Mammary microvascular endothelial cell (primary cell): ENCODE measurements around the gene PSPN. TPM values are rescaled to one million over a fixed set of nuclear protein-coding genes. Genes with fewer than 3 reads are reported as not detected.

ENCODE experiments used
- total RNA-seq: library from RNA; depleted of rRNA; stranded (reverse); fragments of >200 nt; gene quantifications from 2 replicates; pipeline ENCODE4 v1.2.3, GENCODE V29; 2015

The PSPN gene, protein sequence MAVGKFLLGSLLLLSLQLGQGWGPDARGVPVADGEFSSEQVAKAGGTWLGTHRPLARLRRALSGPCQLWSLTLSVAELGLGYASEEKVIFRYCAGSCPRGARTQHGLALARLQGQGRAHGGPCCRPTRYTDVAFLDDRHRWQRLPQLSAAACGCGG
- 0.84 and 3.9 TPM in 2 replicates for total RNA-seq

DNA sequence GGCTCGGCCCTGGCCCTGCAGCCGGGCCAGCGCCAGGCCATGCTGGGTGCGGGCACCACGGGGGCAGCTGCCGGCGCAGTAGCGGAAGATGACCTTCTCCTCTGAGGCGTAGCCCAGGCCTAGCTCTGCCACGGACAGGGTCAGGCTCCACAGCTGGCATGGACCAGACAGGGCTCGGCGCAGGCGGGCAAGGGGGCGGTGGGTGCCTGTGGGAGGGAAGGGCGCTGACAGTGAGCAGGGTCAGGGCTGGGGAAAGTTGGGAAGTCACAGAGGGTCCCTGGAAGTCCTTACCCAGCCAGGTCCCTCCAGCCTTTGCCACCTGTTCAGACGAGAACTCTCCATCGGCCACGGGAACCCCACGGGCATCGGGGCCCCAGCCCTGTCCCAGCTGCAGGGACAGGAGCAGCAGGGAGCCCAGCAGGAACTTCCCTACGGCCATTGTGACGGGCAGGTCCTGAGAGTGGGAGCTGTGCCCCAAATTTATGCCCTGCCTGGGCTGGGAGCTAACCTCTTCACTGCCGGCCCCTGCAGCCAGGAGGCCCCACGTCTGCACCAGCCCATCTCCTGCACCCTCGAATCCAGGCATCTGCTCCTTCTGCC lies at the start of gene PSPN:
TSS of gene PSPN (minus strand) at position 523 of the 600 bp plus-strand sequence. CDS start at position 439, 84 bp downstream.

DNA sequence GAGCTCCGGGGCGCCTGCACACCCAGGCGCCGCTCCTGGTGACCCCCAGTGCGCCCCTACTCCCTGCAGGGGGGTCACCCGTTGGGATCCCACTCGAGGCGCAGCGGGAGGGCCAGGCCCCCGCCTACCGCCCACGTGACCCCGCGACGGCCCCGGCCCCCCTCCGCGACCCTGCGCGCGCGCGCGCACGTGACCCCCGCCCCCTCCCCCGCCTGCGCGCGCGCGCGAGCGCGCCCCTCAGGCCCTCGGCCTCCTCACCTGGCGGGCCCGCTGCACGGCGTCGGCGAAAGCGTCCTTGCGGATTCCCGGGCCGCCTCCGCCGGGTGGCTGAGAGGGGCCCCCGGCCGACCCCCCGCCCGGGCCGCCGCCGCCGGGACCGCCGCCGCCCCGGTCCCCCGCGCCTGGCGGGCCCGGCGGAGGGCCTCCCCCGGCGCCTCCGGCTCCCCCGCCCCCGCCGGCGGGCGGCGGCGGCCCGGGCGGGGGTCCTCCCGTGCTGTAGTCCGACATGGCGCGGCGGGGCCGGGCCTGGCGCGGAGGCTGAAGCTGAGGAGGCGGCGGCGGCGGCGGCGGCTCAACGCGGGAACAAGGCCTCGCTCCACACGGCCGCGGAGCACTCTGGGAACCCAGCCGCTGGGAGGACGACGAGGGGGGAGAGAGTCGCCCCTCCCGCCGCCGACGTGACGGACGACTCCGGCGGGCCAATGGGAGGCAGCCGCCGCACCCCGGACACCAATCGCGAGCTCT lies 48.6 kb upstream of the PSPN start, which contains the start of gene KHSRP:
TSS of gene KHSRP (minus strand) at position 617 of the 744 bp plus-strand sequence. CDS start at position 507, 110 bp downstream.

GRCh38 chr19:6393074-6393982 lies 17.6 kb upstream of the PSPN start, which contains the start of gene GTF2F1:
Gene GTF2F1 (minus strand): TSS chr19:6393164. CDS start chr19:6392995, 169 bp downstream.

DNA sequence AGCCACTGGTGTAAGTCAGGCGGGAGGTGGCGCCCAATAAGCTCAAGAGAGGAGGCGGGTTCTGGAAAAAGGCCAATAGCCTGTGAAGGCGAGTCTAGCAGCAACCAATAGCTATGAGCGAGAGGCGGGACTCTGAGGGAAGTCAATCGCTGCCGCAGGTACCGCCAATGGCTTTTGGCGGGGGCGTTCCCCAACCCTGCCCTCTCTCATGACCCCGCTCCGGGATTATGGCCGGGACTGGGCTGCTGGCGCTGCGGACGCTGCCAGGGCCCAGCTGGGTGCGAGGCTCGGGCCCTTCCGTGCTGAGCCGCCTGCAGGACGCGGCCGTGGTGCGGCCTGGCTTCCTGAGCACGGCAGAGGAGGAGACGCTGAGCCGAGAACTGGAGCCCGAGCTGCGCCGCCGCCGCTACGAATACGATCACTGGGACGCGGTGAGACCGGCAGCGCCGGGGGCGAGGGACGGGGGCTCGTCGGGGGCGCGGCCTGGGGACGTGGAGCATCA lies 3.1 kb downstream of the PSPN start, which contains the start of gene ALKBH7:
TSS of gene ALKBH7 (plus strand) at position 201 of the 502 bp plus-strand sequence. CDS start at position 228, 27 bp downstream.

DNA sequence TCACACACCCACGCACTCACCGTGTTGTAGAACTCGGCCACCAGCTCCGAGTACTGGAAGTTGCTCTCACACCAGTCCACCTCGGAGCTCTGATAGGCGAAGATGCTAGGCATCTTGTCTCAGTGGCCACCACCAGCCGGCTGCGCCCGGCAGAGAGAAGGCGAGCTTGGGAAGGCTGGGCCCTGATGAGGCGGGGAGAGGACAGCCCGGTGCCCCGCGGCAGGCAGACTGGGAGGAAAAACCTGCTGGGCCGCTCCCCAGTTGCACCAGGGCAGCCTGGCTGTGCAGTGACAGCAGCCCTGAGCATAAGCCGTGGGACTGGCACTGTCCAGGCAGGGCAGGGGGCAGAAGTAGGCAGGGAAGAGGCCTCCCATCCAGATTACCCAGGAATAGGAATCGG lies 42.3 kb downstream of the PSPN start, which contains the start of gene ACER1:
TSS of gene ACER1 (minus strand) at position 174 of the 400 bp plus-strand sequence. CDS start at position 113, 61 bp downstream.

Other genes starting within 250 kb of the PSPN start
- not detected in 2 replicates for gene ACSBG2, start 240.3 kb downstream of the PSPN start, total RNA-seq
- 20.2 and 22.0 TPM in 2 replicates for gene MLLT1, start 96.0 kb downstream of the PSPN start, total RNA-seq
- gene ACER1, start 42.3 kb downstream of the PSPN start, total RNA-seq: not detected in 2 replicates
- gene CLPP, start 14.4 kb downstream of the PSPN start, total RNA-seq: 134 and 153 TPM in 2 replicates
- gene ALKBH7, start 3.1 kb downstream of the PSPN start, total RNA-seq: 23.7 and 27.7 TPM in 2 replicates
- 35.0 and 39.8 TPM in 2 replicates for gene GTF2F1, start 17.2 kb upstream of the PSPN start, total RNA-seq
- 168 and 220 TPM in 2 replicates for gene KHSRP, start 48.9 kb upstream of the PSPN start, total RNA-seq
- gene SLC25A41, start 57.8 kb upstream of the PSPN start, total RNA-seq: not detected in 2 replicates
- gene SLC25A23, start 83.9 kb upstream of the PSPN start, total RNA-seq: 10.1 and 11.4 TPM in 2 replicates
- gene CRB3, start 88.3 kb upstream of the PSPN start, total RNA-seq: not detected in 2 replicates
- gene DENND1C, start 105.9 kb upstream of the PSPN start, total RNA-seq: not detected in 2 replicates
- gene TUBB4A, start 126.4 kb upstream of the PSPN start, total RNA-seq: not detected in 2 replicates
- 1.0 and 1.3 TPM in 2 replicates for gene TNFSF9, start 155.1 kb upstream of the PSPN start, total RNA-seq
- 0.33 and 2.8 TPM in 2 replicates for gene CD70, start 215.2 kb upstream of the PSPN start, total RNA-seq